H9 (cell line): ENCODE results near the gene SBNO1. TPM values are rescaled to one million over a fixed set of nuclear protein-coding genes. Genes with fewer than 3 reads are reported as not detected.

Experiments used
- DNase-seq: peaks from one replicate; pipeline ENCODE4 v3.0.0-alpha.2; 2017
- H2AFZ ChIP-seq: one replicate; pipeline ENCODE4 v1.6.1; 2013; ENCODE audit warnings: mild to moderate bottlenecking, low read length, control low read depth, moderate library complexity
- H2AK5ac ChIP-seq: 2 replicates; pipeline ENCODE4 v1.6.1; 2013; ENCODE audit warnings: low read length, control low read depth, mixed read lengths; ENCODE audit not compliant: insufficient read length
- H2BK120ac ChIP-seq: one replicate; pipeline ENCODE4 v1.6.1; 2013; ENCODE audit warnings: low read depth, mild to moderate bottlenecking, low read length, control low read depth, inconsistent platforms; ENCODE audit not compliant: poor library complexity, severe bottlenecking
- H2BK12ac ChIP-seq: 2 replicates; pipeline ENCODE4 v1.6.1; 2013; ENCODE audit warnings: low read length, control low read depth, mixed read lengths, low read depth; ENCODE audit not compliant: insufficient read length
- H2BK15ac ChIP-seq: 2 replicates; pipeline ENCODE4 v1.6.1; 2013; ENCODE audit warnings: low read depth, low read length, control low read depth
- H2BK20ac ChIP-seq: one replicate; pipeline ENCODE4 v1.6.1; 2013; ENCODE audit warnings: low read depth, mild to moderate bottlenecking, low read length, control low read depth, inconsistent platforms; ENCODE audit not compliant: poor library complexity, severe bottlenecking
- H2BK5ac ChIP-seq: 2 replicates; pipeline ENCODE4 v1.6.1; 2013; ENCODE audit warnings: low read length, control low read depth, mixed read lengths; ENCODE audit not compliant: insufficient read length
- H3K14ac ChIP-seq: 2 replicates; pipeline ENCODE4 v1.6.1; 2013; ENCODE audit warnings: low read length, control low read depth; ENCODE audit not compliant: insufficient read depth
- H3K18ac ChIP-seq: 2 replicates; pipeline ENCODE4 v1.6.1; 2013; ENCODE audit warnings: low read depth, mild to moderate bottlenecking, mixed read lengths, low read length, control low read depth; ENCODE audit not compliant: insufficient read length
- H3K23ac ChIP-seq: 2 replicates; pipeline ENCODE4 v1.6.1; 2013; ENCODE audit warnings: low read length, control low read depth, mixed read lengths, low read depth; ENCODE audit not compliant: insufficient read length
- H3K23me2 ChIP-seq: 2 replicates; pipeline ENCODE4 v1.6.1; 2013; ENCODE audit warnings: low read depth, mild to moderate bottlenecking, mixed read lengths, low read length, control low read depth; ENCODE audit not compliant: insufficient read length, poor library complexity, severe bottlenecking
- H3K27ac ChIP-seq: 2 replicates; pipeline ENCODE4 v1.5.1; 2013; ENCODE audit warnings: low read length, control low read depth, mixed read lengths, low read depth; ENCODE audit not compliant: insufficient read length
- H3K27me3 ChIP-seq: 2 replicates; pipeline ENCODE4 v1.6.1; 2013; ENCODE audit warnings: low read length, control low read depth, inconsistent platforms; ENCODE audit not compliant: insufficient read depth
- H3K4ac ChIP-seq: 2 replicates; pipeline ENCODE4 v1.6.1; 2013; ENCODE audit warnings: low read depth, mild to moderate bottlenecking, control low read depth, inconsistent platforms, low read length, moderate library complexity
- H3K4me1 ChIP-seq: 2 replicates; pipeline ENCODE4 v1.6.1; 2013; ENCODE audit warnings: low read length, control low read depth, inconsistent platforms; ENCODE audit not compliant: insufficient read depth
- H3K4me2 ChIP-seq: 2 replicates; pipeline ENCODE4 v1.6.1; 2013; ENCODE audit warnings: low read length, control low read depth, mixed read lengths; ENCODE audit not compliant: insufficient read length, insufficient read depth
- H3K56ac ChIP-seq: 2 replicates; pipeline ENCODE4 v1.6.1; 2013; ENCODE audit warnings: low read depth, mild to moderate bottlenecking, mixed read lengths, low read length, control low read depth; ENCODE audit not compliant: insufficient read length
- H3K79me1 ChIP-seq: 2 replicates; pipeline ENCODE4 v1.6.1; 2013; ENCODE audit warnings: low read depth, mild to moderate bottlenecking, moderate library complexity, low read length, control low read depth, inconsistent platforms; ENCODE audit not compliant: insufficient read depth, poor library complexity, severe bottlenecking
- H3K79me2 ChIP-seq: 2 replicates; pipeline ENCODE4 v1.6.1; 2013; ENCODE audit warnings: low read length, control low read depth, inconsistent platforms; ENCODE audit not compliant: insufficient read depth
- H3K9ac ChIP-seq: 2 replicates; pipeline ENCODE4 v1.6.1; 2013; ENCODE audit warnings: low read length, control low read depth, mixed read lengths; ENCODE audit not compliant: insufficient read length; ENCODE audit errors: extremely low read depth
- H3K9me3 ChIP-seq: one replicate; pipeline ENCODE4 v1.6.1; 2013; ENCODE audit warnings: low read depth, low read length, inconsistent platforms; ENCODE audit not compliant: control insufficient read depth
- H3T11ph ChIP-seq: one replicate; pipeline ENCODE4 v1.6.1; 2013; ENCODE audit warnings: mild to moderate bottlenecking, low read length, control low read depth, inconsistent platforms
- H4K20me1 ChIP-seq: one replicate; pipeline ENCODE4 v1.6.1; 2013; ENCODE audit not compliant: control insufficient read depth, insufficient read length, insufficient read depth
- H4K5ac ChIP-seq: 2 replicates; pipeline ENCODE4 v1.6.1; 2013; ENCODE audit warnings: low read depth, mild to moderate bottlenecking, mixed read lengths, low read length, control low read depth; ENCODE audit not compliant: insufficient read length
- H4K8ac ChIP-seq: replicated peaks from 2 replicates; pipeline ENCODE4 v1.6.1; 2013; ENCODE audit warnings: low read length, control low read depth, mixed read lengths, low read depth; ENCODE audit not compliant: insufficient read length
- H4K91ac ChIP-seq: 2 replicates; pipeline ENCODE4 v1.6.1; 2013; ENCODE audit warnings: low read depth, mild to moderate bottlenecking, moderate library complexity, mixed read lengths, low read length, control low read depth; ENCODE audit not compliant: insufficient read length
- H3K27ac Mint-ChIP-seq, 3 experiments: 2 replicates in 2 of 3; 3 replicates in 1 of 3; pipeline ENCODE4 v1.8.0; 2020 to 2021; ENCODE audit warnings: mixed read lengths in 3 of 3, mild to moderate bottlenecking in 1 of 3, moderate library complexity in 1 of 3
- H3K27me3 Mint-ChIP-seq: 2 replicates; pipeline ENCODE4 v1.8.0; 2021; ENCODE audit warnings: low read depth, mild to moderate bottlenecking, moderate library complexity, mixed read lengths
- H3K36me3 Mint-ChIP-seq, 3 experiments: 2 replicates in 2 of 3; 3 replicates in 1 of 3; pipeline ENCODE4 v1.8.0; 2020 to 2021; ENCODE audit warnings: low read depth in 3 of 3, mixed read lengths in 3 of 3; ENCODE audit not compliant: insufficient read depth in 1 of 3
- H3K4me1 Mint-ChIP-seq, 2 experiments: 2 replicates each; pipeline ENCODE4 v1.8.0; 2020; ENCODE audit warnings: mixed read lengths in 2 of 2
- H3K4me3 Mint-ChIP-seq, 2 experiments: 2 replicates in 1 of 2; 3 replicates in 1 of 2; pipeline ENCODE4 v1.8.0; 2020 to 2021; ENCODE audit warnings: mild to moderate bottlenecking in 2 of 2, mixed read lengths in 2 of 2, moderate library complexity in 1 of 2
- H3K9me3 Mint-ChIP-seq, 2 experiments: 2 replicates in 1 of 2; 3 replicates in 1 of 2; pipeline ENCODE4 v1.8.0; 2020; ENCODE audit warnings: mild to moderate bottlenecking in 2 of 2, mixed read lengths in 2 of 2, moderate library complexity in 1 of 2
- WGBS: extraction: QIAGEN DNeasy Blood & Tissue Kit; methylation state at CpG from one replicate; pipeline ENCODE4 v1.1.7; 2013; ENCODE audit warnings: missing lambda C conversion rate, low lambda C conversion rate, mixed read lengths; ENCODE audit not compliant: insufficient read length; ENCODE audit errors: extremely low coverage; 5-methylcytosine and 5-hydroxymethylcytosine counted together
- total RNA-seq: library from RNA; stranded (reverse); gene quantifications from 2 replicates; pipeline ENCODE4 v1.2.1, GENCODE V29; 2021
- TF ChIP-seq, protein P1 (sequence below): fragments of 200-600 bp; sonication (generic); conservative IDR thresholded peaks from 3 replicates; pipeline ENCODE4 v1.8.0; 2021; ENCODE audit warnings: antibody characterized with exemption, mild to moderate bottlenecking

SBNO1 gene
- total RNA-seq, 1 experiment from 2014 or later, result 47.5 TPM

DNA sequence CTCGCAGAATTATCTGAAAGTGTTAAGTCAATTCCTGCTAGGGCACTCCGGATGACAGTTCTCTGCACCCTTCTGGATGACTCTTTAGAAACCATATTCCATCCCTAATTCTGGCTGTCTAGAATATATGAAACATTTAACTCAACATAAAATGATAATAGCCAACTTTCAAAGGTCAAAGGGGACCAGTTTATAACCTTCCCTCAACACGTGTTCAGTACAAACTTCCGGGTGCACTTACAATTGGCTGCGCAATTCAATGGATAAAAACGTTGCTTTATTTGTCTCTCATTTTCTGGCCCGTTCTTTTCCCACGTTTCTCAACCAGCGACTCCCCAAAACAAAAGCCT, 1.3 kb downstream of the SBNO1 start:
- H4K20me1 ChIP-seq, result no peaks in the 10 kb centered on the region
- H2AFZ ChIP-seq, result no peak overlapping the region
- H3K27ac ChIP-seq, result no peak overlapping the region

More for the DNA sequence above, 1.3 kb downstream of the SBNO1 start:
- Mint-ChIP-seq H3K9me3 (no peaks in the 10 kb centered on the region; a peak in 1 of 5 replicates), H3K27me3 (no peaks in the 10 kb centered on the region), H3K4me1 (peaks cover 6 to 13% of the 10 kb centered on the region in 2 experiments), H3K4me3 (peak overlapping the region; percentile 89 to 93), H3K27ac (peak overlapping the region; percentile 3 to 94 (median 73); a peak in 5 of 7 replicates), H3K36me3 (no peaks in the 10 kb centered on the region)
- no peak overlapping the region for H2BK12ac ChIP-seq
- H2AK5ac ChIP-seq, result no peak overlapping the region
- WGBS, result no CpG with 5 or more reads among the region's 9 CpGs
- H3K23ac ChIP-seq, result no peak overlapping the region
- no peak overlapping the region; the same call in 1 of the 2 replicates for H3K14ac ChIP-seq
- no peak overlapping the region for H3T11ph ChIP-seq
- peaks cover 45% of the 10 kb centered on the region; the same call in 1 of the 2 replicates for H3K79me2 ChIP-seq
- peak overlapping the region; percentile 95 for H3K4me2 ChIP-seq
- DNase-seq, result no peak
- no peak overlapping the region for H2BK20ac ChIP-seq
- H3K79me1 ChIP-seq, result peaks cover 7% of the 10 kb centered on the region
- no peak overlapping the region for H4K8ac ChIP-seq
- H2BK5ac ChIP-seq, result no peak overlapping the region
- no peak overlapping the region for H2BK15ac ChIP-seq
- TF ChIP-seq, protein P1, sequence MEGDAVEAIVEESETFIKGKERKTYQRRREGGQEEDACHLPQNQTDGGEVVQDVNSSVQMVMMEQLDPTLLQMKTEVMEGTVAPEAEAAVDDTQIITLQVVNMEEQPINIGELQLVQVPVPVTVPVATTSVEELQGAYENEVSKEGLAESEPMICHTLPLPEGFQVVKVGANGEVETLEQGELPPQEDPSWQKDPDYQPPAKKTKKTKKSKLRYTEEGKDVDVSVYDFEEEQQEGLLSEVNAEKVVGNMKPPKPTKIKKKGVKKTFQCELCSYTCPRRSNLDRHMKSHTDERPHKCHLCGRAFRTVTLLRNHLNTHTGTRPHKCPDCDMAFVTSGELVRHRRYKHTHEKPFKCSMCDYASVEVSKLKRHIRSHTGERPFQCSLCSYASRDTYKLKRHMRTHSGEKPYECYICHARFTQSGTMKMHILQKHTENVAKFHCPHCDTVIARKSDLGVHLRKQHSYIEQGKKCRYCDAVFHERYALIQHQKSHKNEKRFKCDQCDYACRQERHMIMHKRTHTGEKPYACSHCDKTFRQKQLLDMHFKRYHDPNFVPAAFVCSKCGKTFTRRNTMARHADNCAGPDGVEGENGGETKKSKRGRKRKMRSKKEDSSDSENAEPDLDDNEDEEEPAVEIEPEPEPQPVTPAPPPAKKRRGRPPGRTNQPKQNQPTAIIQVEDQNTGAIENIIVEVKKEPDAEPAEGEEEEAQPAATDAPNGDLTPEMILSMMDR, result no peak
- H3K9ac ChIP-seq, result peak overlapping the region; percentile 74
- no peaks in the 10 kb centered on the region for H3K4me1 ChIP-seq
- no peak overlapping the region for H3K56ac ChIP-seq
- no peaks in the 10 kb centered on the region for H3K9me3 ChIP-seq
- H3K4ac ChIP-seq, result no peak overlapping the region
- no peak overlapping the region for H2BK120ac ChIP-seq
- peaks cover 10% of the 10 kb centered on the region for H3K23me2 ChIP-seq
- H3K27me3 ChIP-seq, result no peaks in the 10 kb centered on the region
- no peak overlapping the region for H4K5ac ChIP-seq
- H3K18ac ChIP-seq, result no peak overlapping the region
- H4K91ac ChIP-seq, result no peak overlapping the region
